ENCODE measurements around the gene CYRIA. TPM values are rescaled to one million over a fixed set of nuclear protein-coding genes. Genes with fewer than 3 reads are reported as not detected.

Gene CYRIA
- total RNA-seq, 4 donors from 2014 or later = 10.3 to 13.3 (median 11.2) TPM

GRCh38 chr2:16661526-16661925 is 4.1 kb downstream of the CYRIA start:
- peaks cover 39 to 95% (median 89%) of the 10 kb centered on the region in 4 donors for H3K4me1 ChIP-seq
- intact Hi-C loops (cut with DNase I) = no loop called here
- peak; percentile 72 for DNase-seq (ENCODE audit: extremely low spot score)
- WGBS = 46% methylated on average over 4 of the region's 4 CpGs
- no peaks in the 10 kb centered on the region for H3K36me3 ChIP-seq
- H3K27me3 ChIP-seq = no peaks in the 10 kb centered on the region
- H3K9me3 ChIP-seq = no peaks in the 10 kb centered on the region
- H3K27ac ChIP-seq (replicated peaks in 1 of 4) = peak overlapping the region in 1 of 4 donors; percentile 12
- TF ChIP-seq EP300 (IDR thresholded peaks at IDR 0.05) (no peak), CTCF (IDR thresholded peaks at IDR 0.05) (no peak), POLR2AphosphoS5 (IDR thresholded peaks at IDR 0.05) (no peak), POLR2A (IDR thresholded peaks at IDR 0.05; ENCODE audit: low read depth) (no peak)
- H3K4me3 ChIP-seq = no peak overlapping the region

- H3K27ac ChIP-seq (replicated peaks in 1 of 4) = no peak overlapping the region
- peak; percentile 8 for DNase-seq (ENCODE audit: extremely low spot score)
- H3K27me3 ChIP-seq = no peaks in the 10 kb centered on the region
- H3K36me3 ChIP-seq = no peaks in the 10 kb centered on the region
- H3K9me3 ChIP-seq = no peaks in the 10 kb centered on the region
- WGBS = 95% methylated on average over 4 of the region's 4 CpGs
- intact Hi-C loops (cut with DNase I) = no loop called here
- H3K4me1 ChIP-seq = peaks cover 41 to 92% (median 89%) of the 10 kb centered on the region in 4 donors
- H3K4me3 ChIP-seq = no peak overlapping the region
- TF ChIP-seq POLR2A (IDR thresholded peaks at IDR 0.05; ENCODE audit: low read depth) = no peak
- TF ChIP-seq POLR2AphosphoS5 (IDR thresholded peaks at IDR 0.05) = no peak
- no peak for TF ChIP-seq CTCF (IDR thresholded peaks at IDR 0.05)
- no peak for TF ChIP-seq EP300 (IDR thresholded peaks at IDR 0.05)
Observed at GRCh38 chr2:16660556-16660955, 5.1 kb downstream of the CYRIA start.

GRCh38 chr2:16660114-16660513 is 5.5 kb downstream of the CYRIA start:
- WGBS = 62% methylated on average over 3 of the region's 5 CpGs
- intact Hi-C loops (cut with DNase I) = no loop called here
- Histone ChIP-seq H3K4me1 (peaks cover 44 to 90% (median 90%) of the 10 kb centered on the region in 4 donors), H3K27ac (replicated peaks in 1 of 4) (no peak overlapping the region), H3K9me3 (no peaks in the 10 kb centered on the region), H3K36me3 (no peaks in the 10 kb centered on the region), H3K4me3 (no peak overlapping the region), H3K27me3 (no peaks in the 10 kb centered on the region)
- DNase-seq (ENCODE audit: extremely low spot score) = peak; percentile 78
- TF ChIP-seq CTCF (IDR thresholded peaks at IDR 0.05) (no peak), POLR2AphosphoS5 (IDR thresholded peaks at IDR 0.05) (no peak), POLR2A (IDR thresholded peaks at IDR 0.05; ENCODE audit: low read depth) (no peak)

- H3K4me3 ChIP-seq = no peak overlapping the region
- TF ChIP-seq EP300 (IDR thresholded peaks at IDR 0.05) (no peak), CTCF (IDR thresholded peaks at IDR 0.05) (no peak), POLR2A (IDR thresholded peaks at IDR 0.05; ENCODE audit: low read depth) (no peak), POLR2AphosphoS5 (IDR thresholded peaks at IDR 0.05) (no peak)
- peak overlapping the region; percentile 5 to 50 (median 24) for H3K27ac ChIP-seq (replicated peaks in 1 of 4)
- peaks cover 37 to 88% (median 83%) of the 10 kb centered on the region in 4 donors for H3K4me1 ChIP-seq
- no peaks in the 10 kb centered on the region for H3K27me3 ChIP-seq
- intact Hi-C loops (cut with DNase I) = no loop called here
- 36% methylated on average over 3 of the region's 3 CpGs for WGBS
- no peaks in the 10 kb centered on the region for H3K36me3 ChIP-seq
- H3K9me3 ChIP-seq = no peaks in the 10 kb centered on the region
- peak; percentile 47 for DNase-seq (ENCODE audit: extremely low spot score)
Observed at GRCh38 chr2:16658076-16658739, 7.4 kb downstream of the CYRIA start.

GRCh38 chr2:16657671-16658070 is 8.0 kb downstream of the CYRIA start:
- TF ChIP-seq POLR2A (IDR thresholded peaks at IDR 0.05; ENCODE audit: low read depth) (no peak), EP300 (IDR thresholded peaks at IDR 0.05) (no peak), CTCF (IDR thresholded peaks at IDR 0.05) (no peak), POLR2AphosphoS5 (IDR thresholded peaks at IDR 0.05) (no peak)
- 75% methylated on average over 1 of the region's 1 CpG for WGBS
- H3K36me3 ChIP-seq = no peaks in the 10 kb centered on the region
- no peaks in the 10 kb centered on the region for H3K9me3 ChIP-seq
- H3K4me3 ChIP-seq = no peak overlapping the region
- DNase-seq (ENCODE audit: extremely low spot score) = peak; percentile 39
- H3K27me3 ChIP-seq = no peaks in the 10 kb centered on the region
- H3K27ac ChIP-seq (replicated peaks in 1 of 4) = peak overlapping the region; percentile 1 to 50 (median 32)
- peaks cover 38 to 88% (median 83%) of the 10 kb centered on the region in 4 donors for H3K4me1 ChIP-seq
- intact Hi-C loops (cut with DNase I) = no loop called here
